ENCODE measurements around the gene IGFL1.

- TF ChIP-seq, protein P1, sequence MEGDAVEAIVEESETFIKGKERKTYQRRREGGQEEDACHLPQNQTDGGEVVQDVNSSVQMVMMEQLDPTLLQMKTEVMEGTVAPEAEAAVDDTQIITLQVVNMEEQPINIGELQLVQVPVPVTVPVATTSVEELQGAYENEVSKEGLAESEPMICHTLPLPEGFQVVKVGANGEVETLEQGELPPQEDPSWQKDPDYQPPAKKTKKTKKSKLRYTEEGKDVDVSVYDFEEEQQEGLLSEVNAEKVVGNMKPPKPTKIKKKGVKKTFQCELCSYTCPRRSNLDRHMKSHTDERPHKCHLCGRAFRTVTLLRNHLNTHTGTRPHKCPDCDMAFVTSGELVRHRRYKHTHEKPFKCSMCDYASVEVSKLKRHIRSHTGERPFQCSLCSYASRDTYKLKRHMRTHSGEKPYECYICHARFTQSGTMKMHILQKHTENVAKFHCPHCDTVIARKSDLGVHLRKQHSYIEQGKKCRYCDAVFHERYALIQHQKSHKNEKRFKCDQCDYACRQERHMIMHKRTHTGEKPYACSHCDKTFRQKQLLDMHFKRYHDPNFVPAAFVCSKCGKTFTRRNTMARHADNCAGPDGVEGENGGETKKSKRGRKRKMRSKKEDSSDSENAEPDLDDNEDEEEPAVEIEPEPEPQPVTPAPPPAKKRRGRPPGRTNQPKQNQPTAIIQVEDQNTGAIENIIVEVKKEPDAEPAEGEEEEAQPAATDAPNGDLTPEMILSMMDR (IDR thresholded peaks at IDR 0.05; ENCODE audit: insufficient read depth, low read length, poor library complexity, severe bottlenecking), result no peak
- TF ChIP-seq EZH2phosphoT487 (conservative IDR thresholded peaks at IDR 0.05; ENCODE audit: low read length), result no peak
Observed at GRCh38 chr19:46216612-46217011, 12.9 kb upstream of the IGFL1 start.

Data from SU-DHL-6 (cell line).